NCI-H82 treated with DMSO at 0.1 percent for 48 hours (cell line): Measurements from ENCODE around the gene MRI1.
A peak's percentile ranks its signal among the peaks of the same experiment; 100 is the strongest.
"Not testable (repeated sequence)": the region's sequence is repeated elsewhere in the genome, so short reads cannot be mapped to it uniquely, and the experiment has no call there.

Experiments used
- DNase-seq: peaks from one replicate; lab custom pipeline; 2025; ENCODE audit not compliant: unreplicated experiment; lab: John Stamatoyannopoulos, UW

Gene MRI1

DNA sequence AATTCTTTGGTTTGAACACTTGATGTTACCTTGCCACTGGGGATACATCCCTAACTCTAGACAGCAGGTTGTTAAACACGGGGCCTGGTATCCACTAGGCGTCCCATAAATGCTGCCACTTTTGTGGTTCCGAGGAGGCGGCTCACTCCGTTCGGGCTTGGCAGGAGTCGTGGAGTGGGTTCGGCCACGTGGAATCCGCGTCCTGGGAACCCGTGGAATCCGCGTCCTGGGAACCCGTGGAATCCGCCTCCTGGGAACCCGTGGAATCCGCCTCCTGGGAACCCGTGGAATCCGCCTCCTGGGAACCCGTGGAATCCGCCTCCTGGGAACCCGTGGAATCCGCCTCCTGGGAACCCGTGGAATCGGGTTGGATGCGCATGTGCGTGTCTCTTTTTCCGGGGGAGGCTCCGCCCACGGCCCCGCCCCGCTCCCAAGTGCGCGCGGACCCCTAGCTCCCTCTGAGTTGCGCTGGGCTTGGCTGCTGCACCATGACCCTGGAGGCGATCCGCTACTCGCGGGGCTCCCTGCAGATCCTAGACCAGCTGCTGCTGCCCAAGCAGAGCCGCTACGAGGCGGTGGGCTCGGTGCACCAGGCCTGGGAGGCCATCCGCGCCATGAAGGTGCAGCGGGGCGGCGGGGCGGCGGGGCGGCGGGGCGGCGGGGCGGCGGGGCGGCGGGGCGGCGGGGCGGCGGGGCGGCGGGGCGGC lies at the start of gene MRI1:
MRI1 (plus strand) TSS at position 422 of the 707 bp plus-strand sequence; CDS start at position 489, 67 bp downstream.
- peak; percentile 70 for DNase-seq

DNA sequence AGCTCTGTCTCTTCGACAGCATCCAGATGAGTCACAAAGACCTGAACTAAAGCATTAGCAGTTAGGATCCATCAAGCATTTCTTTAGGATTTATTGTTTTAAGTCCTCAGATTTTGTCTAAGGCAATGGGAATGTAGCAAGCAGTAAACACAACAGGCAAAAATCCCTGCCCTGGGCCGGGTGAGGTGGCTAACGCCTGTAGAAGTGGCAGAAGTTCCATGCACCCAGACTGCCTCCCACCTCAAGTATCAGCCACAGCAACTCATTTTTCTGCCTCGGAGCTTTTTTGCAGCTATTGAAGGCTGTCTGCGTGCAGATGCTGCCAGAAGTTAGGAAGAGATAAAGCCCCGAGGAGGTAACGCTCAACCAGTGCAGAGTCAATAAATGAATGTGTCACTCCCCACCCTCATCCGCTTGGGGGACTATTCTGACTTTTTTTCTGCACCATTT lies 47.1 kb upstream of the MRI1 start:
- DNase-seq = no peak

DNA sequence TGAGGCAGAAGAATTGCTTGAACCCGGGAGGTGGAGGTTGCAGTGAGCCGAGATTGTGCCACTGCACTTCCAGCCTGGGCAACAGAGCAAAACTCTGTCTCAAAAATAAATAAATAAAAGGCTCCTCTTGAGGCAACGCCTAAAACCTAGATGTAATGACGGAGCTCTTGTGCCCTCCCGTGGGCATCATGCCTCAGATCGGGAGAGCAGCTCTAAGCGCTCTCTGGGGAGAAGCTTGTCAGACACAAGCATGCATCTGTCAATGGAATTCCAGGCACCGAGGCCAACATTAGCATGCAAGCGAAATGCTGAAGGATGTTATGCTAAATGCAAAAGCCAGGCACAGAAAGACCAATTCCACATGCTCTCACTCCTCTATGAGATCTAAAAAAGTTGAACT lies 45.6 kb upstream of the MRI1 start:
- DNase-seq = peak; percentile 80

DNA sequence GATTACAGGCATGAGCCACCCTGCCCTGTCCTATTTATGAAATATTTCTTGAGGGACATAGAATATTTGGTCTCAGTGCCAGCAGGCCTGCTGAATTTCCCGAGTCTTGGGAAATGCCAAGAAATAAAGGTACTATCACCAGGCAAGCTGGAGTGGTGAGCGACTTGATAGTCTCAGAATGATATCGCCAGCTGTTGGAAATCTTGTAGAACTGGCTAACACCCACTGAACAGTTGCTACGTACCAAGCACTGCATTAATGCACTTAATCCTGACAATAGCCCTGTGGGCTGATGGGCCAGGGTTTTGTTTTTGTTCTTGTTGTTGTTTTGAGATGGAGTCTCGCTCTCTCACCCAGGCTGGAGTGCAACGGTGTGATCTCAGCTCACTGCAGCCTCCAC lies 42.2 kb upstream of the MRI1 start:
- DNase-seq = peak; percentile 16

DNA sequence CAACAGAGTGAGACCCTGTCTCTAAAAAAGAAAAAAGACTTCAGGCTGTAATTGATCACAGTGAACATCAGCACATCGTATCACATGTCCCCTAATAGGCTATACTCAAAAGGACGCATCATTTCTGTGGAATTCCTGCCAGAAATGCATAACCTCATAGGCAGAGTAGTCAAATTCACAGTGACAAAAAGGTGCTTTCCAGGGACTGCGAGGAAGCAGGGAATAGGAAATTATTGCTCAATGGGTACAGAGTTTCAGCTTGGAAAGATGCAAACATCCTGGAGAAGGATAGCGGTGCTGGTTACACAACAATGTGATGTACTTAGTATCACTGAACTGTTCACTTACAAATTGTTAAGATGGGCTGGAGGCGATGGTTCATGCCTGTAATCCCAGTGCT lies 41.1 kb upstream of the MRI1 start:
- no peak for DNase-seq

DNA sequence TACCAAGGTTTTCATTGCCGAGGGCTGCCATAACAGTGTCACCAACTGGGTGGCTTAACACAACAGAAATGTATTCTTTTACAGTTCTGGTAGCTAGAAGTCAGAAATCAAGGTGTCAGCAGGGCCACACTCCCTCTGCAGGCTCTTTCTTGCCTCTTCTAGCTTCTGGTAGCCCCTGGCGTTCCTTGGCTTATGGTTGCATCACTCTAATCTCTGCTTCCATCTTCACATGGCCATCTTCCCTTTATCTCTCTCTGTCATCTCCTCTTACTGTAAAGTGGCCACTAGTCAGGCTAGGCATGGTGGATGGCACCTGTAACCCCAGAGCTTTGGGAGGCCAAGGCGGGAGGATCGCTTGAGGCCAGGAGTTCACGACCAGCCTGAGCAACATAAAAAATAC lies 38.0 kb upstream of the MRI1 start:
- DNase-seq = no peak

DNA sequence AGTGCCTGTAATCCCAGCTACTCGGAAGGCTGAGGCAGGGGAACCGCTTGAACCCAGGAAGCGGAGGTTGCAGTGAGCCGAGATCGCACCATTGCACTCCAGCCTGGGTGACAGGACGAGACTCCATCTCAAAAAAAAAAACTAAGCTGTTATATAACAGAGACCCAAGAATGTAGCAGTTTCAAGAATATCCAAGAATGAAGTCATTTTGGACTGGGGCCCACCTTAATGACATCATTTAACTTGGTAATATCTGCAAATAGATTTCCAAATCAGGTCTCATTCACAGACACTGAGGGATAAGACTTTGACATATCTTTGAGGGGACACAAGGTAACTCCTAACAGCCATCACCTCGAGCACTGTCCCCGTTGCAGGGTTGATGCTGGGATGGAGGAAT lies 36.5 kb upstream of the MRI1 start:
- no peak for DNase-seq

DNA sequence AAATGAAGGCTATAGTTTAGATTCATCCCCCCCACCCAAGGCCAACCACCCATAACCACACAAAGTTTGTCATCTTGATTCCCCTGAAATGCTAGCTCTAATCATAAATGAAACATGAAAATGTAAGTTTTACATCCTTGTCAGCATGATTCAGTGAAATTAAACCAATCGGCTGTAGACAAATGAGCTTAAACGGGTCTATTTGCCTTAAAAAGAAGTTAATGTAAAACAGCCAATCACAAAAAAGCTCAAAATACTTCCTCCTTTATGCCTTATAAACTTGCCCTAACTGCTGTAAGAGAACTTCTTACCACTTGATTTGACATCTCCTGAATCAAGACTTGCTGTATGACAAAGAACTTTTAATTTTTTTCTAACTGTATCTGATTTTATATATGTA lies 34.5 kb upstream of the MRI1 start:
- no peak for DNase-seq

DNA sequence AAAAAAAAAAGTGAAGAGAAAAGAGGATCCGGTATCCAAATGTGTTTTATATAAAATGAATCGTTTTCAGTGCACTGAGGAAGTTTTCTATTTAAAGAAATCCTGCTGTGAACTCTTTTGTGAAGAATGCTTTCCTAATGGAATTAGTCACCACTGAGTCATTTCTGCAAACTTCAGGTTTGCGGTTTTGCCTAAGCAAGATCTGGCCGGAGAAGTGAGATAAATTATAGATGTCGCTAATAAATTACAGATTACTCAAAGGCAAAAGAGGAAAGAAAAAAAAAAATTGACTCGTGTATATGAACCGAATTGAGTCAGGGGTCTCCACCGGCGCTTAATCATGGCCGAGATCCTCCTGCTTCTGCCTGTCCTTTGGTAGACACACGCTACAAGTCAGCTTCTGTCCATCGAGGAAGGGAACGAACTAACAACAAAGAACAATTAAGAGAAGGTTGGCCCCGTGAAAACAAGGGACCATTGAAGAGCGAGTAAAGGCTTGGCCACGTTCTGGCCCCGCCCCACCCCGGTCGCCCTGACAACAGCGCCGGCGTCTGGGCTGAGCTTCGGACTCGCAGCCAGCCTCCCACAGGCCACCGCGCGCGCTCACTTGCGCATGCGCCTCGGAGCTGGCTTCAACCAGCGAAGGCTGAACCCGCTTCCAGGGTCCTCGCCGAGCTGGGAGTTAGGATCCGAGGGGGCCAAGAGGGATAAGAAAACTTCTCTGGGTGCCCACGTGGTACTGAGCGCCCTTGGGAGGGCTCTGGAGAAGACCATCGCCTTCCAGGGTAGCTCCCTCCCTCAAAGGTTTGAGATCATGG lies 33.0 kb upstream of the MRI1 start:
- DNase-seq = peak; percentile 86

DNA sequence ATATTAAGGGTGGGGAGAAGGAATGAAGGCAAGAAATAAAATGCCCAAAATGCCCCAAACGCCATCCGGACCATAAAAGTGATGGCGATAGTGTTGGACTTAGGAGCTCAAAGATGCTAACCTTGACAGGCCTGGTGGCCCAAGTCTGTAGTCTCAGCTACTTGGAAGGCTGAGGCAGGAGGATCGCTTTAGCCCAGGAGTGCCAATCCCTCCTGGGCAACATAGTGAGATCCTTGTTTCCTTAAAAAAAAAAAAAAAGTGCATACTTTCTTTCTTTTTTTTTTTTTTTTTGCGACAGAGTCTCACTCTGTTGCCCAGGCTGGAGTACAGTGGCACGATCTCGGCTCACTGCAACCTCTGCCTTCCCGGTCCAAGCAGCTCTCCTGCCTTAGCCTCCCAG lies 32.0 kb upstream of the MRI1 start:
- DNase-seq = no peak

DNA sequence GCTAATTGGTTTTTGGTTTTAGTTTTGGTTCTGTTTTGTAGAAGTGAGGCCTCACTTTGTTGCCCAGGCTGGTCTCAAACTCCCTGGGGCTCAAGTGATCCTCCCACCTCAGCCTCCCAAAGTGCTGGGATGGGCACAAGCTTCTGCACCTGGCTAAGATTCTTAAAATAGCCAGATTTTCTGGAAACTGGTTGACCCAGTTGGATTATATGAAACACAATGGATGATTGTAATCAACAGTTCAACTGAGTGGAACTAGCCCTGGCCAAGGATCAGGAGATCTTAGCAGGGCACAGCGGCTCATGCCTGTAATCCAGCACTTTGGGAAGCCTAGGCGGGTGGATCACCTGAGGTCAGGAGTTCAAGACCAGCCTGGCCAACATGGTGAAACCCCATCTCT lies 29.6 kb upstream of the MRI1 start:
- no peak for DNase-seq

DNA sequence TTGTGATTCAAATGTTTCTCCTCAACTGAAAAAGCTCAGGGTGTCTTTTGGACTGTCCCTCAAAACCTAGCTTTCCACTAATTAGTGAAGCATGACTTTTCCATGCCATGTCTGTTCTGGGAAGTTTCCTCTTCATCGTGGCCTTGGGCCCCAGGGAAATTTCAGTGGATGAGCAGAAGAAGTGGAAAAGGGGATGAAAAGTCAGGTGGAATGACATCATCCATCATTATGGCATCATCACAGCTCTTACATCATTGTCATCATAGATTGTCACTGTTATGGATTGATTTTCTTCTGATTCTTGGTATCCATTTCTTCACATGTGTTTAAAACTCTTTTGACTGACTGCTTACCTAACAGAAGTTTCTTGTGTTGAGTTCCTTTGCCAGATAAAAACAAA lies 26.2 kb upstream of the MRI1 start:
- no peak for DNase-seq

DNA sequence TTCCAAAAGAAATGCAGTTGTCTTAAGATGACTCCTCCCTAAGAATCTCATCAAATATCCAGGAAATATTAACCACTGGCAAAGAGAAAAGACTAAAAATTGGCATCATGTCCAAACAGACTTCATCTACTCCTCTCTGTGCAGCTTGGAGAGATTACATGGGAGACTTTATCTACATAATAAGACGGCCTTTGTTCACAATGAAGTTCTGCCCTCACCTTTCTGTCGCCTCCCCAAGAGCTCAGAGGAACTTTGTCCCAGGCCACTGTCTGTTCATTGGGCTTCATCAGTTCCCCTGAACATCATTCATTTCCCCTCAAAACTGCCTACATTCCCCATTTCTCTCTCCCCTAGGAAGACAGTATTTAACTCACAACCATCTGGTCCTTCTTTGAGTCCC lies 22.4 kb upstream of the MRI1 start:
- no peak for DNase-seq

DNA sequence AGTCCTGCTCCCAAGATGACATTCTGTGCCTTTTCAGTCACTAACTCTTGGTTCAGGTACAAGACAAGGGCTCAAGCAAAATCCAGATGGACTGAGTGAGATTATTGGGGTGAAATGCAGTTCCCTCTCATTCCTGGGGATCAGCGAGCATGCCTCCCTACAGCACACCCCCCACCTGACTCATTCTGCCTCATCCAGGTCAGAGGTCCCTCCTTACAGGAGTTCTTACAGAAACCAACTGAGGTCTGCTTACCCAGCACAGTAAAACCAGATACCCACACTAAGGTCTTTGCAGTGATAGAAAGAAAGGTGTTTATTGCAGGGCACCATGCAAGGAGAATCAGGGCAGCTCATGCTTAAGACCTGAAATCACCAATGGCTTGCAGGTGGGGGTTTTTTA lies 21.6 kb upstream of the MRI1 start:
- no peak for DNase-seq

DNA sequence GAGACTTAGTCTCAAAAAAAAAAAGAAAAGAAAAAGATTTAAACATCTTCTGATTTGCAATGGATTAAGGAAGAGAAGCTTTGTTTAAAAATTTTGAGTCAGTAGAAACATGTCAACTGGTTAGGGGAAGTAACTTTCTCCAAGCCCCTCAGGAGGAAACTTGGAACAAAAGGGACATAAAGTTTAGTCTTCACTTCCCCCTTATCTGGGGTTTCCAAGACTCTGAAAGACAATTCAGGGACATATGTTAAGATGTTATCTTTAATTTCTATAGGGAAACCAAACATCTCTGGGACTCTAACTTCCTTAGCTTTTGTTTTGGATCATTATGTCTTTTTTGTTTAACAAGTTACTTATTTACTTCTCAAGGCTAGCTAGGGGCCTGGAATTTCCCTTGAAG lies 20.1 kb upstream of the MRI1 start:
- DNase-seq = no peak

DNA sequence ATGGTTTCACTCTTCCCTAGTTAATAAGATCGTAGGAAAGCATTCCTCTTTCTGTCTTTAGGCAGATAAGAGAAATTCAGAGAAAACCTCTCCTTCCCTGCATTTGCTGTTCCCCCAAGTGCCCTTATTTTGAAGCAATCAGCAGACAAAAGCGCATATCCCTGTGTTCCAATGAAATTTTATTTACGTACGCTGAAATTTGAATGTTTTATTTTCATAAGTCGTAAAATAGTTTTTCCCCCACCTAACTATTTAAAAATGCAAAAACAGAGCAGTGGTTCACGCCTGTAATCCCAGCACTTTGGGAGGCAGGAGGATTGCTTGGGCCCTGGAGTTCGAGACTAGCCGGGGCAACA lies 17.2 kb upstream of the MRI1 start:
- no peak for DNase-seq

DNA sequence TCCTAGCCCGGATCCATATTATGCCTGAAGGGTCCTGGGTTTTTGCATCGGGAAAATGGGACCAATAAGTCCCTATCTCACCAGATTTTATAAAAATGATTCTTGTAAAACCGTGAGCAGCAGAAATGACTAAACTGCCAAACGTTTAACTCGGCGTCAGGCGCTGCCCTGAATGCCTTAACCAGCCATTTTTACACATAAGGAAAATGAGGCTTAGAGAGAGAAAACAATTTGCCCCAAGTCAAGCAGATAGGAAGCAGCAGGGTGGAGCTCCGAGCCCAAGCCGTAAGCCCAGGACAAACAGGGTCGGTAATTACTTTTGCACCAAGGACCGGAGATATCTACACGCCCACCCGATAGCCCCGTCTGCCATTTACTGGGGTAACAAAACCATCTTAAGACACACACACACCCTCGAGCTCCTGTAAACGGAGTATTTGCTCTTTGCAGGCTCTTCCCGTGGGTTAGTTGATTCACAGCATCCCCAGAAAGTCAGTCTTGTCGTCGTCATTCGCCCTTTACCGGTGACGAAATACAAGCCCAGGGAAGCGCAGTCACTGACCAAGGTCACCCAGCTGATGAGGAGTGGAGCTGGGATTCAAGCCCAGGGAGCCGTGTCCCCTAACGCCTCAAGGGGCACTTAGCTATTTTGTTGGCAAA lies 16.0 kb upstream of the MRI1 start:
- no peak for DNase-seq

DNA sequence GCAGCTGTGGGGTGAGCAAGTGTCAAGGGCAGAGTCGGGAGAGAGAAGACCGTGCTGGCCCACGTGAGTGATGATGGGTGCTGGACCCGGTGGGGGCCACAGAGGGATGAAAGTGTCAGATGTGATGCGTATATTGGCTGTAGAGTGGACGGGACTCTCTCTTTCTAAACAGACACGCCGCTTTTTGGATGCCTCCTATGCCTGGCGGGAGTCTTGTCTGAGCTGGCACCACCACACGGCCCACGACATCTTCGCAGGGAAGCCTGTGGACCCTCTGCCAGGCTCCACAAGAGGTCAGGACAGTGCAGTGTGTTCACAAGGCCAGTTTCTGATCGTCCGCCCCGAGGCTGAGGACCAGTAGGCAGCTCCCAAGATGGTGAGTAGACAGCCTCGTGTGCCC lies 12.9 kb upstream of the MRI1 start:
- DNase-seq = no peak

DNA sequence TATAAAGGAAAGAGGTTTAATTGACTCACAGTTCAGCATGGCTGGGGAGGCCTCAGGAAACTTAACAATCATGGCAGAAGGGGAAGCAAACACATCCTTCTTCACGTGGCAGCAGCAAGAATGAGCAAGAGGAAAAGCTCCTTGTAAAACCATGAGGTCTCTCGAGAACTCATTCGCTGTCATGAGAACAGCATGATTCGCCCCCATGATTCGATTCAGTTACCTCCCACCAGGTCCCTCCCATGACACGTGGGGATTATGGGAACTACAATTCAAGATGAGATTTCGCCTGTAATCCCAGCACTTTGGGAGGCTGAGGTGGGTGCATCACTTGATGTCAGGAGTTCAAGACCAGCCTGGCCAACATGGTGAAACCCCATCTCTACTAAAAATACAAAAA lies 10.7 kb upstream of the MRI1 start:
- not testable (repeated sequence) for DNase-seq

DNA sequence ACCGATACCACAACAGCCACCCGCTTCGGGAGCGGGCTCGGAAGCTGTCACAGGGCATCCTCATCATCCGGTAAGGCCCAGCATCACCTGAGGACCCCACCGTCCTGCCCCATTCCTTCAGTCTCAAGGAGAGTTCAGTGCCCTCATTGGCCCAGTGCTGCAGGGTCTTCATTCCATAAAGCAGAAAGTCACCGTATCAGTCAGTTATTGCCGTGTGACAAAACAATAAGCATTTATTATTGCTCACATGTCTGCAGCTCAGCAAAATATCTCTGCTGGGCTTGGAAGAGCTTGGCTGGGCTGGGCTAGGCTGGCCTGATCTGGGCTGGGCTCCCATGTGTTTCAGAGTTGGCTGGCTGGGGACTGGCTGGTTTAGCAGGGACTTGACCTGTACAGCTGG lies 8.1 kb upstream of the MRI1 start:
- no peak for DNase-seq

DNA sequence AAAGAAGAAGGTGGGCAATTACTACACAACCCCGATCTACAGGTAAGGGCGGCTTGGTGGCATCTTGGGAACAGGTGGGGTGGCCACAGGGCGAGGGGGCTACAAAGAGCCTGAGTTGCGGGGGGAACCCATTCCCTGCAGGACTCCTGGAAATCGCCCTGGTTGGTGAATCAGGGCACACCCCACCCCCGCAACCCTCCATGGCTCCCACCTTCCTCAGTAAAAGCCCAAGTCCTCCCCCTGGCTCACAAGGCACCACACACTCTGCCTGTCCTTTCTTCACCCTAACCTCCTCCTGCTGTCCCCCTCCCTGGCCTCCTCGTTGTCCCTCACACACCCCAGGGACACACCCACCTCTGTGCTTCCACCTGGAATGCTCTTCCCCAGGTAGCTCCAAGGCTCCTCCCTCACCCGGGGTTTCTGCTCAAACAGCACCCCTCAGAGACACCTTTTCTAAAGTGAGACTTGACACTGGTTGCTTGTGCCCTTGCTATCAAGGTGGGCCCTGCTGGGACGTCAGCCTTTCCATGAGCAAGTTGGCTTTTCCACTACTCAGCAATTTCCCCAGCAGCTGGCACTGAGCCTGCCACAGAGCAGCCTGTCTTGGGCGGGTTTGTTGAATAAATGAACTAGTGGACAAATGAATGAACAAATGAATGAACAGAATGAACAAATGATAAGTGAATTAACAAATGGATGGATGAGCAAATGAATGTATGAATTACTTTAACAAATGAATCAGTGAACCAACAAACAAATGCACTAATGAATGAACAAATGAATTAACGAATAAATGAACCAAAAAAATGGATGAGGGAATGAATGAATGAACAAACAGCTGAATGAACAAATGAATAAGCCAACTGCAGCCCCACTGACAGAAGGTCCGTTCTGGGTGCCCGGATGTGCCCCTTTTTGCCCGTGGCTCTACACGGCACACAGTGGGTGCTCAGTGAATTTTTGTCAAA lies 6.2 kb upstream of the MRI1 start:
- DNase-seq = no peak
